ENCODE measurements around the gene SUGCT. TPM values are rescaled to one million over a fixed set of nuclear protein-coding genes. Genes with fewer than 3 reads are reported as not detected.
A peak's percentile ranks its signal among the peaks of the same experiment; 100 is the strongest.

SUGCT gene
- total and polyA plus RNA-seq, 8 donors, result 0.73 to 1.9 (median 1.2) TPM

- Histone ChIP-seq H3K4me3 (no peak overlapping the region), H3K36me3 (no peaks in the 10 kb centered on the region), H3K4me1 (no peaks in the 10 kb centered on the region), H3K27ac (no peak overlapping the region), H3K27me3 (no peaks in the 10 kb centered on the region), H3K9me3 (no peaks in the 10 kb centered on the region)
- DNase-seq (no peak), ATAC-seq (no peak), FAIRE-seq (no peak)
- intact Hi-C loops (cut with DNase I), result no loop called here
- TF ChIP-seq, protein P1, sequence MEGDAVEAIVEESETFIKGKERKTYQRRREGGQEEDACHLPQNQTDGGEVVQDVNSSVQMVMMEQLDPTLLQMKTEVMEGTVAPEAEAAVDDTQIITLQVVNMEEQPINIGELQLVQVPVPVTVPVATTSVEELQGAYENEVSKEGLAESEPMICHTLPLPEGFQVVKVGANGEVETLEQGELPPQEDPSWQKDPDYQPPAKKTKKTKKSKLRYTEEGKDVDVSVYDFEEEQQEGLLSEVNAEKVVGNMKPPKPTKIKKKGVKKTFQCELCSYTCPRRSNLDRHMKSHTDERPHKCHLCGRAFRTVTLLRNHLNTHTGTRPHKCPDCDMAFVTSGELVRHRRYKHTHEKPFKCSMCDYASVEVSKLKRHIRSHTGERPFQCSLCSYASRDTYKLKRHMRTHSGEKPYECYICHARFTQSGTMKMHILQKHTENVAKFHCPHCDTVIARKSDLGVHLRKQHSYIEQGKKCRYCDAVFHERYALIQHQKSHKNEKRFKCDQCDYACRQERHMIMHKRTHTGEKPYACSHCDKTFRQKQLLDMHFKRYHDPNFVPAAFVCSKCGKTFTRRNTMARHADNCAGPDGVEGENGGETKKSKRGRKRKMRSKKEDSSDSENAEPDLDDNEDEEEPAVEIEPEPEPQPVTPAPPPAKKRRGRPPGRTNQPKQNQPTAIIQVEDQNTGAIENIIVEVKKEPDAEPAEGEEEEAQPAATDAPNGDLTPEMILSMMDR (IDR thresholded peaks at IDR 0.05), result no peak
- 52 to 59% methylated on average over 5 of the region's 5 CpGs for WGBS, 2 donors
These were observed 625.6 kb downstream of the SUGCT start for GRCh38 chr7:40760293-40760964.

DNA sequence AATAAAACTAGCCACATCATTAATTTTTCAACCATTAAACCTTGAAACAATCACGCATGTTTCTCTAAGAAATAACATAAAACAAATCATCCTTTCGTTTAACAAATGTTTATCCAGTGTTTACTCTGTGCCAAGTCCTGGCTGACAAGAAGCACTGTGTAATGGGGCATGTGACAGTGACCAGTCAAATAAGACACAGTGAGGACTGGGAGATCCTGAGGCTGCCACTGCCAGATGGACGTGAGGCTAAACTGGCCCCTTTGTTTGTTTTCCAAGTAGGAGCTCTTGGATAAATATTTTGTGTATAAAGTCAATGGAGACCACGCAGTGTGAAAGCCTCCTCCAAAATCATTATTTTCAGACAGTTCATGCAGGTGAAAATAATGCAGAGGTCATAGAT, 626.2 kb downstream of the SUGCT start:
- Histone ChIP-seq H3K9me3 (no peaks in the 10 kb centered on the region), H3K4me1 (no peaks in the 10 kb centered on the region), H3K36me3 (no peaks in the 10 kb centered on the region), H3K4me3 (no peak overlapping the region), H3K27me3 (no peaks in the 10 kb centered on the region), H3K27ac (no peak overlapping the region)
- no peak for DNase-seq
- TF ChIP-seq, protein P1 (IDR thresholded peaks at IDR 0.05), result no peak
- peak in 1 of 4 donors; percentile 34 for ATAC-seq
- intact Hi-C loops (cut with DNase I), result no loop called here
- no peak for FAIRE-seq
- 32 to 38% methylated on average over 4 of the region's 4 CpGs for WGBS, 2 donors

- no peaks in the 10 kb centered on the region for H3K4me1 ChIP-seq
- H3K36me3 ChIP-seq, result no peaks in the 10 kb centered on the region
- no peak overlapping the region for H3K27ac ChIP-seq
- no peaks in the 10 kb centered on the region for H3K9me3 ChIP-seq
- intact Hi-C loops (cut with DNase I), result no loop called here
- no peaks in the 10 kb centered on the region for H3K27me3 ChIP-seq
- DNase-seq (no peak), FAIRE-seq (no peak), ATAC-seq (no peak)
- TF ChIP-seq, protein P1 (IDR thresholded peaks at IDR 0.05), result no peak
- WGBS, 2 donors, result 77 to 82% methylated on average over 14 of the region's 14 CpGs
- H3K4me3 ChIP-seq, result no peak overlapping the region
These were observed 627.2 kb downstream of the SUGCT start for GRCh38 chr7:40761762-40762560.

GRCh38 chr7:40763319-40764287, 628.8 kb downstream of the SUGCT start:
- ATAC-seq (no peak), DNase-seq (no peak), FAIRE-seq (no peak)
- TF ChIP-seq, protein P1 (IDR thresholded peaks at IDR 0.05), result no peak
- intact Hi-C loops (cut with DNase I), result no loop called here
- WGBS, 2 donors, result 78 to 90% methylated on average over 9 of the region's 9 CpGs
- Histone ChIP-seq H3K9me3 (no peaks in the 10 kb centered on the region), H3K36me3 (no peaks in the 10 kb centered on the region), H3K27ac (no peak overlapping the region), H3K4me1 (no peaks in the 10 kb centered on the region), H3K27me3 (no peaks in the 10 kb centered on the region), H3K4me3 (no peak overlapping the region)
